NK-92 treated with Interleukin-12 subunit alpha and Interleukin-12 subunit beta, amount 100 ng/mL, for 24 hours (cell line): Measurements from ENCODE around the gene ANKDD1A.

Experiments used
- DNase-seq: peaks from one replicate; lab custom pipeline; 2025; lab: John Stamatoyannopoulos, UW

The ANKDD1A gene

DNA sequence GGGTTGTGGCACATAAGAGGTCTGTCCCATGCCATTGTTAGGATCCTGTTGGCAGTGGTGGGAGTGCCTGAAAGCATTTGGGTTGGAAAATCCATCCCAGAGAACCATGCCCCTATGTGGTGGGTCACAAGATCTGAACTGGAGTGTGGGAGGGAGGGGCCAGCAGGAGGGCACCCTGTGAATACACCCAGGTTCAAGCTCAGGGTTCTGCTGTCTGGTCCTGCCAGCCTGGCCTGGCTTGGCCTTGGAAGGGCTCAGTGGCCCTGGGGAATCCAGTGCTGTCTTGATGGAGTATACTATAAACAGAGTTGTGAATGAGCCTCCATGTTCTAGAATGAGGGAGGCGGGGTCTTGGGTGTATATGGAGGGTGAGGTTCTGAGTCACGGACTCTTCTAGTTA lies 11.8 kb downstream of the ANKDD1A start:
- DNase-seq, result no peak

DNA sequence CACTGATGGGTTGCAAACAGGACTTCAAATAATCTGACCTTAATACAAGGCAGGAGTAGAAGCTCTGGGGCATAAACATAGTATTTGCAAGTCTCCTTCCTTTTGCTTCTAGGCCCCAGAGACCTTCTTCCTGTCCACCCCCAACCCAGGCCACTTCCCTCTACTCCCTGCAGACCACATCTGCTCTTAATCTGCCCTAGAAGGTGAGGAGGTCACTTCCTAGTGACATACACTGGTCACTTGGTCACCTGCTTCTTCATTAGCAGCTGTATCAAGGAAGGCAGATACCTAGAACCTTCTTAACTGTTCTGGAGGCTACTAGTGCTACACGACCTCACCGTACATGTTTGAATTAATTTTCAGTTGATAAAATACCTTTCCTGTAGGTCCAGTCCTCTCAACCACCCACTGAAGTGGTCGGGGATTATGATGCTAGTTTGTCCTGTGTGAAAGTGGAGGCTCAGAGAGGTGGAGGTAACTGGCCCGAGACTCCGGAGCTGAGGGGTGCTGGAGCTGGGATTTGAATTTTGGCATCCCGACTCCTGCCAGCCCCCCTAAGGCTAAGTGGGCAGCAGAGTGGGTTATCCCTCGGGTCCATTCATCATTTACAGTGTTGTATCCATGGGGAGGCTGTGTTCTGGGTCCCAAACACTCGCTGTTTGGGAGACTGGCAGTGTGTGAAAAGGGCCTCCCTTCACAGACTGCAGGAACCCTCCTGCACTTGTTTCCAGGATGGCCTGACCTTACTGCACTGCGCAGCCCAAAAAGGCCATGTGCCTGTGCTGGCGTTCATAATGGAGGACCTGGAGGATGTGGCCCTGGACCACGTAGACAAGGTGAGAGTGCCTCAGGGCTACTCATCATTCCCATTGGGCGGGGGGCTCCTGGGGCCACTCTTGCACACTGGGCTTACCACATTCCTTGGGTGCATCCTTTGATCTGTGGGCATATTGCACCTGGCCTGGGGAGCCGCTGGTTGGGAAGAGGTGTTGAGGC lies 13.9 kb downstream of the ANKDD1A start:
- no peak for DNase-seq

DNA sequence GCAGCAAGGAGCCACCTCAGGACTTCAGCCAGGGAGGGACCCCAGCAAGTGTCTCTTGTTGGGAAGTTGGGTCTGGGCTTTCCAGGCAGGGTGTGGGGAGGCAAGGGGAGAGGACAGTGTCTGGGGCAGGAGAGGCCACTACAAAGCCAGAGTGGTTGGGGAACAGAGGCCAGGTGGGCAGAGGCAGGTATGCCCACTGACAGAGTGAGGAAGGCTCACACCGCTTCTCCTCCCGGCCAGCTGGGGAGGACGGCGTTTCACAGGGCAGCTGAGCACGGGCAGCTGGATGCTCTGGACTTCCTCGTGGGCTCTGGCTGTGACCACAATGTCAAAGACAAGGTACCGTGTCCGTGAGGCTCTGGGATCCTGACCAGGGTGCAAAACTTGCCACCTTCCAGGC lies 15.0 kb downstream of the ANKDD1A start:
- no peak for DNase-seq

DNA sequence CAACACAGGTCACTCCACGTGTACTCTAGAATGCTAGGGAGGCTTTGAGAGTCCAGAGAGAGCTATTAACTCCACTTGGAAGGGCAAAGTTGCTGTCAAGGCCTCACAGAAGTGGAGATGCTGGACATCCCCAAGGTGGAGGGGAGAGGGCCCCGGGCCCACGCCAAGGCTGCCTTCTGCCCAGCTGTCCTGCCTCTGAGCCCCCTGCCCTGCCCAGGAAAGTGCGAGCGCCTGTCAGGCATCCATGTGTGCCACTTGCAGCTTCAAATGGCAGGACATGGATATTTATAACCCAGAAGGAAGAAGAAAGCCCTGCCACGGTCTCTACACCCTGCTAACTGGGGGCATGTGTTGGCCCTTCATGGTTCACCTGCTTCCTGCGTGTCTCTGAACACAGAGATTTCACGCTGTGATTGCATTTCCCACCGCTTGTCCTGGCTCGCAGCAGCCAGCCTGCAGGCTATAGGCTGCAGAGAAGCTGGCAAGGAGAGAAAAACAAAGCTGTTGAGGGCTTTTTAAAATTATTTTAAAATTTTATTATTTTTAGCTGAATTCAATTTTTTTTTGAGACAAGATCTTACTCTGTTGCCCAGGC lies 17.0 kb downstream of the ANKDD1A start:
- DNase-seq, result no peak

DNA sequence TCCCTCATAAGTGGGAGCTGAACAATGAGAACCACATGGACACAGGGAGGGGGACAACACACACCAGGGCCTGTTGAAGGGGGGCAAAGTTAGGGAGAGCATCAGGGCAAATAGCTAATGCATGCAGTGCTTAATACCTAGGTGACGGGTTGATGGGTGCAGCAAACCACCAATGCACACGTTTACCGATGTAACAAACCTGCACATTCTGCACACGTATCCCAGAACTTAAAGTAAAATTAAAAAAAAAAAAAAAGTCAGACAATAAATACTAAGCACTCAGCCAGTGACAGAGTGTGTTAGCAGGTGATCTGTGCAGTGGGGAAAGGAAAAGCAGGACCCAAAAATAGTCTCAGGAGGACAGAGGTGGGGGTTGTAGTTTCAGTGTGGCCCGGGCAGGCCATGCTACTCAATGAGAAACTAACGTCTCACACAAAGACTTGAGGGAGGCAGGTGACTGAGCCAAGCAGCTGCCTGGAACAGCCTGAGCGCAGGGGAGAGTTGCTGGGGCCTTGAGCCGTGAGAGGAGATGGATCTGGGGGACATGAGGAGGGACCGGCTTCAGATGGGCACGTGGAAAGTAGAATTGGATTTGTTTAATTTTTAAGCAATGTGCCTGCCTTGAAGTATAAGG lies 18.4 kb downstream of the ANKDD1A start:
- no peak for DNase-seq

DNA sequence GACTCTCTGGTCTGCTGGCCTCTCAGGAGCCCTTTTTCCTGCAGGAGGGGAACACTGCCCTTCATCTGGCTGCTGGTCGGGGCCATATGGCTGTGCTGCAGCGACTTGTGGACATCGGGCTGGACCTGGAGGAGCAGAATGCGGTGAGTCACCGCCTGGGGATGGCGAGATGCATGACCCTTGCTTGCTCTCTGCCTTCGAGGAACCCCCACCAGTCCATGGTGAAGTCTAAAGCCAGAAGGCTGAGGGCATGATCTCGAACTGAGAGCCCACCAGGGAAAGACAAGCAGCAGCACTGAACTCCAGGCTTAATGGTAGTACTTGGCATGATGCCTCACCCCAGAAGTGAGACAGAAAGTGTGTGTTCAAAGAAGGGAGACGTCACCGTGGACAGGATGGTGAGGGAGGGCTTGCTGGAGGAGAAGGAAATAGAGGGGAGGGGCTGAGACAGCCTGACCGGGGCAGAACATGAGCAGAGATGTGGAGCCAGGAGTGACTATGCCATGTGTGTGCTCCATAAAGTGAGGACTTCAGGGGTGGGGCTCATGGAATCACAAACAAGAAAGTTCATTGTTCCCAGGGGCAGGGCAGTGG lies 19.2 kb downstream of the ANKDD1A start:
- no peak for DNase-seq

DNA sequence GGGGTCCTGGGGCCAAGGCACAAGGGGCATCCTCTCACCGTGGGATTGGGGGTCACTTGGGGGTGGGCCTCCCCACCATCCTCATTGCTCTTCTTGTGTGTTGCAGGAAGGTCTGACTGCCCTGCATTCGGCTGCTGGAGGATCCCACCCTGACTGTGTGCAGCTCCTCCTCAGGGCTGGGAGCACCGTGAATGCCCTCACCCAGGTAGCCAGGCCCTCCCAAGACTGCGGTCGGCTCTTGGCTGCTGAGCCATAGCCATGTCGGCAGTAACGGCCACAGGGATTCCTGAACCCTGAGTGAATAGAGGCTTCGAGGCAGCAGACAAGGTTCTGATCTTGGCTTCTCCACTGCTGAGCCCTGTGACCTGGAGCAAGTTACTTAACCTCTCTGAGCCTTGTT lies 19.7 kb downstream of the ANKDD1A start:
- no peak for DNase-seq

DNA sequence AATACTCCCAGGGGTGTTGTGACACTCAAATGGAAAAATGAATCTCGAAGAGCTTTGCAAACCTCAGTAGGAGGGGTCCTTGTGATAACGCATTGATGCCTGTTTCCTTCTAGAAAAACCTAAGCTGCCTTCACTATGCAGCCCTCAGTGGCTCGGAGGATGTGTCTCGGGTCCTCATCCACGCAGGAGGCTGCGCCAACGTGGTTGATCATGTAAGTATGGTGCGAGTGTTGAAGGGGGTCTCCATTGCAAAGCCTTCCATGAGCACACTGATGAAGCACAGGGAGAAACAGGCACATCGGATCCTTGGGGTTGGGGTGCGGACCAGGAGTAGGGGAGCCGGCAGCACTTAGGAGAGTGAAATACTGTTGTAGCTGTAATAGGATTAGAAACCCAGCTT lies 22.3 kb downstream of the ANKDD1A start:
- no peak for DNase-seq

DNA sequence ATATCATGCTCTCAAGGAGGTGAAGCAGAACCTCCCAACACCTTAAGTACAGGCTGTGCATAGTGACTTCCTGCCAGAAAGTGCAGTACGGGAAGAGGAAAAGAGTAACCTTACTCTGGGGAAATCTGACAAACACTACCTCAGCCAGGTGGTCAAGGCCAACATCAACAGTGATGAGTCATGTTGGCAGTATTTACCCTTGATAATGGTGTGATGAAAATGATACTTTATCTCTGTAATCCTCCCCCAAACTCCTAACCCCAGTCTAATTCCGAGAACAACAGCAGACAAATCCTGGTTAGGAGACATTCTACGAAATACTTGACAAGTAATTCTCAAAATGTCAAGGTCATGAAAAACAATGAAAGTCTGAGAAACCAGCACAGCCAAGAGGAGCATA lies 26.5 kb downstream of the ANKDD1A start:
- DNase-seq, result no peak

DNA sequence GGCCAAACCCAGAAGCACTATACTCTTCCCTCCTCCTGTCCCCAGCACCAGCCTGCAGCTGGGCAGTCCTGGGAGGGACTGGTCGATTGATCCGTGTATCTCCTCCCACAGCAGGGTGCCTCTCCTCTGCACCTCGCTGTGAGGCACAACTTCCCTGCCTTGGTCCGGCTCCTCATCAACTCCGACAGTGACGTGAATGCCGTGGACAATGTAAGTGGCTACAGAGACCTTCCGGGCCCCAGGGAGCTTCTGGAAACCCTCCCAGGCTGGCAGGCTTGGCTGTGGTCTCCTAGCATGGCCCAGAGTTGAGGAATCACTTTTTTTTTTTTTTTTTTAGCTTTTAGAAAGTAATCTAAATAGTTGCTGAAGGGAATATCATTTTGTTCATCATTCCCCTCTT lies 30.7 kb downstream of the ANKDD1A start:
- no peak for DNase-seq

DNA sequence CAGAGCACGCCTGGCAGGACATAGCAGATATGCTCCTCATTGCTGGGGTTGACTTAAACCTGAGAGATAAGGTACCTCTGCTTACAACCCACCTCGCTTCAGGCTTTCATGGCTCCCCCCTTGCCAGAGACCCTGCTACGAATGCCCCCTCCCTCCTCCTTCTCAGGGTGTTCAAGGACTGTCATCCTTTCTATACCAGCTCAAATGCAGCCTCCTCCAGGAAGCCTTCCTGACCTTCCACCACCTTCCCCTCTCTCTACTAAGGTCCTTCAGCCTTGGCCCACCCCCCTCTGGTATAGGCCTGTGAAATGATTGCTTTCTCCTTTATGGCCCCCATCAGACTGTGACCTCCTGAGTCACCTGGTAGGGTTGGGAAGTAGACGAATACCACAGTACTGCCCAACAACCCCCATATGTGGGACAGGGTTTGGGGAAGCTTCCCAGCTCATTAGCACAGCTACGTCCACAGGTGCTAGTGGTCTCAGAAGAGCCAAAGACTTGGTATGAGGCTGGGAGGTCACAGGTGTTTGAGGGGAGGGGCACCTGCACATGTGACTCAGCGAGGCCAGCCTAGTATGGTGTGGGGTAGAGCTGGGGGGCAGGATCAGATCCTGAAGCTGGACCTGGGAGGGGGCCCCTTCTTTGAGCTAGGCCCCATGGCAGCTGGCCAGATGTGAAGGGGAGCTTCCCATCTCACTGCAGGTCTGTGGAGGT lies 32.0 kb downstream of the ANKDD1A start:
- DNase-seq, result no peak

DNA sequence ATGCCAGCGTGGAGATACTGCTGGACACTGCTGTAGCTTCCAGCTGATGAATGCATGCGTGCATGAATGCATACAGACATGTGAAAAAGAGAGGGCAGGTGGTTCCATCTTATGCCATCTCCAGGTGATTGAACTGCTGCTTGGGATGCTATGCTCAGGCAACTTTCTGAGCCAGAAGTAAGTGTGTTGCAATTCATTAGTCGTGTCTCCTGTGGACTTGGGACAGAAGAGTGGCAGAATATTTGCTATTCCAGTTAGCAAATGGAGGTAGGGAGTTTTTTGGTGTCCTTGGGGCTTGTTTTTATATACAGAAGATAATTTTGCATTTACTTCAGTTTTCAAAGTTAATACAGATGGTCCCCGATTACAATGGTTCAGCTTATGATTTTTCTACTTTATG lies 33.3 kb downstream of the ANKDD1A start:
- DNase-seq, result no peak

DNA sequence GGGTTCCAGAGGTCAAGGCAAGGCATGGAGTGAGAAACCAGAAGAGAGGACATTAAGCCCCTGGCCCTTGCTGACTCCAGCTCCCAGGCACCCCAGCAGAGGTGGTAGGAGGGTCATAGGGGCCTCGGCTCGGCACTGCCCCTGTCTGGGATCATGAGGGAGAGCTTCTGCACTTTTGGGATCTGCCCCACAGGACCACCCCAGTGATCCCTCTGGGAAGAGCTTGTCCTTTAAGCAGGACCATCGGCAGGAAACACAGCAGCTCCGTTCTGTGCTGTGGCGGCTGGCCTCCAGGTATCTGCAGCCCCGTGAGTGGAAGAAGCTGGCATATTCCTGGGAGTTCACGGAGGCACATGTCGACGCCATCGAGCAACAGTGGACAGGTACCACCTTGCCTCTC lies 35.5 kb downstream of the ANKDD1A start:
- DNase-seq, result no peak

DNA sequence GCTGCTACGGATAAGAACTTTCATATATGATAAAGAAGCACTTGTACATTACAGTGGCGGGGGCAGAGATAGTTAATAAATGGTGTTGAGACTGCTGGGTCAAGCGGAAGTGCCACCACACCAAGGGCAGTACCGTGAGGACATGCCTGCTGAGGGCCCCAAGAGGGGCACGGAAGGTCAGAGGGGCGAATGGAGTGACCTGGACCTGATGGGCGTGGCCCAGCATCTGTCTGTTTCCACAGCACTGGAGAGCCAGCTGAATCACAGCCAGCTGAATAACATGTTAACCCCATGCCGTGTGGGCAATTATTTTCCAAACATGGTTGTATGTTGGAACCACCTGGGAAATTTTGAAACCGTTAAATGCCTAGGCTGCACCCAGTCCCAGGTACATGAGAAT lies 37.2 kb downstream of the ANKDD1A start:
- DNase-seq, result no peak

DNA sequence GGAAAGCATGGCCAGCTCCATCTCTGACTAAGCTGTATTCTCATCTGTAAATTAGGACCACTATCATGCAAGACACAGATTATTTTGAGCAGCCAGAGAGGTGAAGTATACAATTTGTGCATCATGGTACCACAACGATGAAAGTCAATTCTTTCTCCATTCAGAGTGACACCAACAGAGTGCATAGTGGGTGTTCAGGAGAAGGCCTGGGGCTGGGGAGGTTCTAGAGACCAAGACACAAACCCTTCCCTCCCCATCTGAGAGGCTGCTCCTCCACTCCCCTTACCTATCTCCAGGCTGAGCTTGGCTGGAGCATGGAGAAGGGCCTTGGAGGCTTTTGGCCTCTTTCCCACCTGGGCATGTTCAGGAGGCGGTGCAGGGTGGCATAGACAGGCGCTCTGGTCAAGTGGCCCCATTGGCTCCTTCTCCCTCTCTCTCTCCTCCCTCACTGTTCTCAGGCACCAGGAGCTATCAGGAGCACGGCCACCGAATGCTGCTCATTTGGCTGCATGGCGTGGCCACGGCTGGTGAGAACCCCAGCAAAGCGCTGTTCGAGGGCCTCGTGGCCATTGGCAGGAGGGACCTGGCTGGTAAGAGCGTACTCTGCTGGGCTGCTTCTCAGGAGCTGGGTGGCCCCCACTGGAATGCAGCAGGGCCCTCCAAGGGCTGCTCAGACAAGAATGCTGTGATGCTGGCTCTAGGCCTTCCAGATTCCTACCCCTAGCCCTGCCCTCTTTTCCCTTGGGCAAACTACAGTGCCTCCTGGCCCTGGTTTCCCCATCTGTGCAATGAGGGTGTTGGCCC lies 37.9 kb downstream of the ANKDD1A start:
- DNase-seq, result no peak

DNA sequence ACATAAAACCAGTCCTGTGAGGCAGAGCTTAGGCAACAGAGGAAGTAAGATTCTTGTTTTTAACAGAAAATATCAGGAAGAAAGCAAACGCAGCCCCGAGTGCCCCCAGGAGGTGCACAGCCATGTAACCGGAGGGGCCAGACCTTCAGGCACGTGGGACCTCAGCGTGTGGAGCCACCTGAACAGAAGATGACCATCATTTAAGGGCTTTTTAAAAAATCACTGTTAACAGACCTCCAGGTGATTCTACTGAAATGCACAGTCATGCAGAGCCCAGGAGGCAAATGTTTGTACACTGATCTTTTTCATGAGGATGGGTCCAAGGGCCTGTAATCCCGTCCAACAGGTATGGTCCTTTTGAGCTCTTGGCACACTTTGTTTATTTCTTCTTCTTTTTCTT lies 39.2 kb downstream of the ANKDD1A start:
- DNase-seq, result no peak

DNA sequence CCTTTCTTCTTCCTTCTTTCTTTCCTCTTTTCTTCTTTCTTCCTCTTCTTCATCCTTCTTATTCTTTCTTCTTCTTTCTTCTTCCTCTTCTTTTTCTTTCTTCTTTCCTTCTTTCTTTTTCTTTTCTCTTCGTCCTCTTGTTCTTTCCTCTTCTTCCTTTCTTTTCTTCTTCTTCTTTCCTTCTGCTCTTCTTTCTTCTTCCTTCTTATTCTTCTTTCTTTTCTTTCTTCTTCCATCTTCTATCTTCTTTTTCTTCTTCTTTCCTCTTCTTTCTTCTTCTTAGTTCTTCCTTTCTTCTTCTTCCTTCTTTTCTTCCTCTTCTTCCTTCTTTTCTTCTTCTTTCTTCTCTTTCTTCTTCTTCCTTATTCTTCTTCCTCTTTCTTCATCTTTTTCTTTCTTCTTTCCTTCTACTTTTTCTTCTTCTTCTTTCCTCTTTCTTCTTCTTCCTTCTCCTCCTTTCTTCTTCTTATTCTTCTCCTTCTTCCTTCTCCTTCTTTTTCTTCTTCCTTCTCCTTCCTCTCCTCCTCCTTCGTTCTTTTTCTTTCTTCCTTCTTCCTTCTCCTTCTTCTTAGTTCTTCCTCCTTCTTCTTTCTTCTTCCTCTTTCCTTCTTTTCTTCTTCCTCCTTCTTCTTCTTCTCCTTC lies 40.2 kb downstream of the ANKDD1A start:
- no peak for DNase-seq

DNA sequence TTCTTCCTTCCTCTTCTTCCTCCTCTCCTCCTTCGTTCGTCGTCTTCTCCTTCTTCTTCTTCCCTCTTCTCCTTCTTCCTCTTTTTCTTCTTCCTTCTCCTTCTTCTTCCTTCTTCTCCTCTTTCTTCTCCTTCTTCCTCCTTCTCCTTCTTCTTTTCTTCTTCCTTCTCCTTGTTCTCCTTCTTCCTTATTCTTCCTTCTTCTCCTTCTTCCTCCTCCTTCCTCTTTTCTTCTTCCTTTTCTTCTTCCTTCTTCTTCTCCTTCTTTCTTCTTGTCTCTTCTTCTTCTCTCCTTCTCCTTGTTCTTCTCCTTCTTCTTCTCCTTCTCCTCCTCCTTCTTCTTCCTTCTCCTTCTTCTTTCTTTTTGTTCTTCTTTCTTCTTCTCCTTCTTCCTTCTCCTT lies 42.7 kb downstream of the ANKDD1A start:
- DNase-seq, result no peak

DNA sequence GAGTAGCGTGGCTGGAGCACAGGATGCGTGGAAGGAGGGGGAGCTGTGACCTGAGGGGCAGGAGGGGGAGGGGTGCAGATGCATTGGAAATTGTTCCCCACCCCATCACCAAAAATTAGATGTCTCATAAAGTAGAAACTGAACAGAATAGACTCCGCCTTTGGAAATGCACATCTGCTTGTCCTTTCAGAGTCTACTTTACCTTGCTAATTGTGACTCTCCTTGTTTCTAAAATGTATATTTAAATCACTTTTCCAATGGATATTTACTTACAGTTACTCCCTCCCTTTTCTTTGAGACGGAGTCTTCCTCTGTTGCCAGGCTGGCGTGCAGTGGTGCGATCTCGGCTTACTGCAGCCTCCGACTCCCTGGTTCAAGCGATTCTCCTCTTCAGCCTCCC lies 47.4 kb downstream of the ANKDD1A start:
- no peak for DNase-seq

DNA sequence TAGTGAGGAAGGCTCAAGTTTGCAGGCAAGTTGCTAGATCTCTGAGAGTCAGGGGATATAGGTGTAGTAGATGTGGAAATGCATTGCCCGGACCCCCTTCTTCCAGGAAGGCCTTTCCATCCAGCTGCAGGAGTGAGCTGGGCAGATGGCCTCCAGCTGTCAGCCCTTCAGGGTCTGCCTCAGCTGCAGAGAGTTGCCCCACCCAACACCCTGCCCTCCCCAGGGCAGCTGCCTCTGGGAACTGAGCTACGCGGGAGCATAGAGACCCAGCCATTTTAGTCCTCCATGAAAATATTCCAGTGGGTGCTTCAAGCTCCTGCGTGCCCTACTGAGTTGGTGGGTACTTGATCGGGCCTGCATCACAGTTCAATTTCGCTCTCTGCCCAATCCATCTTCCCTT lies 48.5 kb downstream of the ANKDD1A start:
- DNase-seq, result no peak

DNA sequence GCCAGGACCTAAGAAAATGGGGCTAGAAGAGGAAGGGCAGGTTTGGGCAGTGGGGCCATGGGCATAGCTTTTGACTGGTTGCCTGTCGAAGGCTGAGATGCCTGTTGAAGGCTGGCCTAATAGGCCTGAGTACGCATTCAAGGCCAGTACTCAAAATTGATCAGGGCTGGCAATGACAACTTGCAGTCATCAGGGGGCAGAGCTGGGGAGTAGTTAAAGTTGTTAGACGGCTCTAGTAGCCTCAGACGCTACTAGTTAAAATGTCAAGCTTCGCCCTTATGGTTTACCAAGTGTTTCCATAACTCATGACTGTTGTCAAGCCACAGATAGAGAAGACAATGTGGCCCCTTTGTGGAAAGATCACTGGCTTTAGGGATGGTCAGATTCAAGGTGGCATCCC lies 49.3 kb downstream of the ANKDD1A start:
- DNase-seq, result no peak
